Measurements from ENCODE around the gene FASN.

GRCh38 chr17:82124101-82124500 is 26.1 kb upstream of the FASN start:
- TF ChIP-seq CTCF (conservative IDR thresholded peaks at IDR 0.05) = no peak
- no peak for TF ChIP-seq ZFX (IDR thresholded peaks at IDR 0.05)
